ENCODE measurements around the gene VDAC1.

DNA sequence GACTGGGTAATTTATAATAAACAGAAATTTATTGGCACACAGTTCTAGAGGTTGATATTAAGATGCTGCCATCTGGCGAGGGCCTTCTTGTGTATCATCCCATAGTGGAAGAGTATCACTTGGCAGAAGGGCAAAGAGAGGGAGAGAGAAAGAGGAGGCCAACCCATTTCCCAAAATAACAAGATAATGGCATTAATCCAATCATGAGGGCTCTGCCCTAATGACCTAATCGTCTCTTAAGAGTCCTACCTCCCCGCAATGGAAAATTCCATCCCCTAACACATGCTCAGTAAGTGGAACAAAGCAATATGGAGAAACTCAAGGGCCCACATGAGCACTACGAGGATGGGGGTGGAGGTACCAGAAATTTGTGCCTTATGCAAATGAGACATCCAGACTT lies 17.6 kb upstream of the VDAC1 start:
- TF ChIP-seq, protein P1, sequence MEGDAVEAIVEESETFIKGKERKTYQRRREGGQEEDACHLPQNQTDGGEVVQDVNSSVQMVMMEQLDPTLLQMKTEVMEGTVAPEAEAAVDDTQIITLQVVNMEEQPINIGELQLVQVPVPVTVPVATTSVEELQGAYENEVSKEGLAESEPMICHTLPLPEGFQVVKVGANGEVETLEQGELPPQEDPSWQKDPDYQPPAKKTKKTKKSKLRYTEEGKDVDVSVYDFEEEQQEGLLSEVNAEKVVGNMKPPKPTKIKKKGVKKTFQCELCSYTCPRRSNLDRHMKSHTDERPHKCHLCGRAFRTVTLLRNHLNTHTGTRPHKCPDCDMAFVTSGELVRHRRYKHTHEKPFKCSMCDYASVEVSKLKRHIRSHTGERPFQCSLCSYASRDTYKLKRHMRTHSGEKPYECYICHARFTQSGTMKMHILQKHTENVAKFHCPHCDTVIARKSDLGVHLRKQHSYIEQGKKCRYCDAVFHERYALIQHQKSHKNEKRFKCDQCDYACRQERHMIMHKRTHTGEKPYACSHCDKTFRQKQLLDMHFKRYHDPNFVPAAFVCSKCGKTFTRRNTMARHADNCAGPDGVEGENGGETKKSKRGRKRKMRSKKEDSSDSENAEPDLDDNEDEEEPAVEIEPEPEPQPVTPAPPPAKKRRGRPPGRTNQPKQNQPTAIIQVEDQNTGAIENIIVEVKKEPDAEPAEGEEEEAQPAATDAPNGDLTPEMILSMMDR (IDR thresholded peaks at IDR 0.05), result no peak
- no peak for TF ChIP-seq POLR2A (IDR thresholded peaks at IDR 0.05)

All from esophagus squamous epithelium (tissue), 4 donors.